ENCODE measurements around the gene MNT. TPM values are rescaled to one million over a fixed set of nuclear protein-coding genes. Genes with fewer than 3 reads are reported as not detected.
A peak's percentile ranks its signal among the peaks of the same experiment; 100 is the strongest.

MNT gene
- total RNA-seq, 1 experiment from 2014 or later, result 32.1 TPM

DNA sequence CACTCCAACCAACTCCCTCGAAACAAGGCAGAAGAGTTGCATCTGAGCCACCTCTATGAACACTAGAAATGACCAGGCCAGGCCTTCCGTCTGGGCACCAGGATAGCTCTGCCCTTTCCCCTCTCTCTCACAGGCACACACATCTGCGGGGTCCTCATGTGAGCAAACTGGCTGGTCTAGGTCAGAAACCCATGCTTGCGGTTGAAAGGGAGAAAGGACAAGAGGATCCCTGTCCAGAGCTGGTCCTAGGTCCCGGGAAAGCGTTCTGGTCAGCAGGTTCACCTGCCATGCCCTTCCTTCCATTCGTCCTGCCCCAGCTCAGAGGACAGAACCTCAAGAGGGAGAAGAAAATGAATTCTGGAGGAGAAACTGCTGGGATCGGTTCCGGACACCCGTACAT, 2.7 kb downstream of the MNT start:
- H3K36me3 ChIP-seq (ENCODE audit: insufficient read depth, low read length, poor library complexity, severe bottlenecking), result no peaks in the 10 kb centered on the region
- peak overlapping the region; percentile 99 for H3K27ac ChIP-seq (ENCODE audit: low read depth, low read length, poor library complexity, severe bottlenecking)
- POLR2A ChIA-PET (ENCODE audit: low non-redundant PET), result no interaction called here
- CTCF ChIA-PET, result no interaction called here
- no peak for DNase-seq (ENCODE audit: low spot score)
- TF ChIP-seq, protein P1, sequence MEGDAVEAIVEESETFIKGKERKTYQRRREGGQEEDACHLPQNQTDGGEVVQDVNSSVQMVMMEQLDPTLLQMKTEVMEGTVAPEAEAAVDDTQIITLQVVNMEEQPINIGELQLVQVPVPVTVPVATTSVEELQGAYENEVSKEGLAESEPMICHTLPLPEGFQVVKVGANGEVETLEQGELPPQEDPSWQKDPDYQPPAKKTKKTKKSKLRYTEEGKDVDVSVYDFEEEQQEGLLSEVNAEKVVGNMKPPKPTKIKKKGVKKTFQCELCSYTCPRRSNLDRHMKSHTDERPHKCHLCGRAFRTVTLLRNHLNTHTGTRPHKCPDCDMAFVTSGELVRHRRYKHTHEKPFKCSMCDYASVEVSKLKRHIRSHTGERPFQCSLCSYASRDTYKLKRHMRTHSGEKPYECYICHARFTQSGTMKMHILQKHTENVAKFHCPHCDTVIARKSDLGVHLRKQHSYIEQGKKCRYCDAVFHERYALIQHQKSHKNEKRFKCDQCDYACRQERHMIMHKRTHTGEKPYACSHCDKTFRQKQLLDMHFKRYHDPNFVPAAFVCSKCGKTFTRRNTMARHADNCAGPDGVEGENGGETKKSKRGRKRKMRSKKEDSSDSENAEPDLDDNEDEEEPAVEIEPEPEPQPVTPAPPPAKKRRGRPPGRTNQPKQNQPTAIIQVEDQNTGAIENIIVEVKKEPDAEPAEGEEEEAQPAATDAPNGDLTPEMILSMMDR (conservative IDR thresholded peaks at IDR 0.05; ENCODE audit: low read depth, low read length), result no peak
- TF ChIP-seq EZH2 (IDR thresholded peaks at IDR 0.05; ENCODE audit: borderline replicate concordance, low read depth, low read length, poor library complexity, severe bottlenecking), result no peak
- no peaks in the 10 kb centered on the region for H3K27me3 ChIP-seq (replicated peaks; ENCODE audit: insufficient read depth, low read depth, low read length, poor library complexity)
- intact Hi-C loops (cut with micrococcal nuclease; ENCODE audit: unreplicated experiment), result loop anchor here (5.0 kb wide), 1 partner anchor 194 kb away; the partner anchor contains the start of gene PAFAH1B1
- H3K9me3 ChIP-seq (ENCODE audit: low read depth, low read length, poor library complexity, severe bottlenecking), result no peaks in the 10 kb centered on the region
- H3K4me1 ChIP-seq (ENCODE audit: insufficient read depth, low read length, poor library complexity, severe bottlenecking), result peaks cover 65% of the 10 kb centered on the region
- H3K4me3 ChIP-seq (ENCODE audit: low read depth, low read length, poor library complexity, severe bottlenecking), result peak overlapping the region; percentile 96
- BruUV-seq (replicated peaks), result no TSS peak

DNA sequence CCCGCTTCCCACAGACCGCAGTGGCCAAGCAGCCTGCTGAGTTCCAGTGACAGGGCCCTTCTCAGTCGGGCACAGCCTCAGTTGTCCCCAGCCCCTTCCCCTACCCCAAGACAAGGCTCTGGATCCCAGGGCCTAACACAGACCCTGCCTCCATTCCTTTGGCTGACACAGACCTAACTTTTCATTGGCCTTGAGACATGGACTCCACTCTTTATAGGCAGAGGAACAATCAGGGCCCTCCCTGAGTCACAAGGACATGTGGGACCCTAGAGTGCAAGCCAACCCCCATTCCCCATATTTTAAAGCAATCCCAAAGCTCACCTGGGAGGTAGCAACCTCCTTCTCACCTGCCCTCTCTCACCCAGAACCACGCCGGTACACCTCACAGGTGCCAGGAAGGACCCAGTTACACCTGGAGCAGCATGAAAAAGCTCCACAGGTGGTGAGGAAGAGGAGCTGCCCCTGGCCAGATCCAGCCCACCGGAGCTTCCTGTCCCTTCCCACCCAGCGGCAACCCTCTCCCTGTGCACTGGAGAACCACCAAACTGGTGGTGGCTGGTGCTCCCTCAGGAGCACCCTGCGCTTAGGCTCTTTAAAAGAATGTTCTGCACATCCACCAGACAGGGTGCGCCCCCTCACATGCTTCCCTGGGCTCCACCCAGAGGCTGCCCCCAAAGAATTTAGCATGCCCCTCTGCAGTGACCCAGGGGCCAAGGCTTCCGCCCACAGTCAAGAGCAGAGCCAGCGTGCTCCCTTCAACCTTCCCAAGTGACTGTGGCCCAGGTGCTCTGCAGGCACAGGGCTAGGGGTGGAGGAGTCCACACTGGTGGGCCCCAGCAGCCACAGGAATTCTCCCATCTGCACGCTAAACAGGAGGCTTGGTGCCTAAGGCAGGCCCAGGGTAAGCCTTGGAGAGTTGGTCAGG, 3.4 kb downstream of the MNT start:
- POLR2A ChIA-PET (ENCODE audit: low non-redundant PET), result no interaction called here
- Histone ChIP-seq H3K27ac (ENCODE audit: low read depth, low read length, poor library complexity, severe bottlenecking) (peak overlapping the region; percentile 99), H3K36me3 (ENCODE audit: insufficient read depth, low read length, poor library complexity, severe bottlenecking) (no peaks in the 10 kb centered on the region), H3K9me3 (ENCODE audit: low read depth, low read length, poor library complexity, severe bottlenecking) (no peaks in the 10 kb centered on the region), H3K4me3 (ENCODE audit: low read depth, low read length, poor library complexity, severe bottlenecking) (peak overlapping the region; percentile 30), H3K4me1 (ENCODE audit: insufficient read depth, low read length, poor library complexity, severe bottlenecking) (peaks cover 59% of the 10 kb centered on the region), H3K27me3 (replicated peaks; ENCODE audit: insufficient read depth, low read depth, low read length, poor library complexity) (no peaks in the 10 kb centered on the region)
- TF ChIP-seq EZH2 (IDR thresholded peaks at IDR 0.05; ENCODE audit: borderline replicate concordance, low read depth, low read length, poor library complexity, severe bottlenecking), result no peak
- TF ChIP-seq, protein P1 (conservative IDR thresholded peaks at IDR 0.05; ENCODE audit: low read depth, low read length), result no peak
- CTCF ChIA-PET, result no interaction called here
- no TSS peak for BruUV-seq (replicated peaks)
- no peak for DNase-seq (ENCODE audit: low spot score)
- intact Hi-C loops (cut with micrococcal nuclease; ENCODE audit: unreplicated experiment), result loop anchor here (5.0 kb wide), 1 partner anchor 195 kb away; the partner anchor contains the start of gene PAFAH1B1

DNA sequence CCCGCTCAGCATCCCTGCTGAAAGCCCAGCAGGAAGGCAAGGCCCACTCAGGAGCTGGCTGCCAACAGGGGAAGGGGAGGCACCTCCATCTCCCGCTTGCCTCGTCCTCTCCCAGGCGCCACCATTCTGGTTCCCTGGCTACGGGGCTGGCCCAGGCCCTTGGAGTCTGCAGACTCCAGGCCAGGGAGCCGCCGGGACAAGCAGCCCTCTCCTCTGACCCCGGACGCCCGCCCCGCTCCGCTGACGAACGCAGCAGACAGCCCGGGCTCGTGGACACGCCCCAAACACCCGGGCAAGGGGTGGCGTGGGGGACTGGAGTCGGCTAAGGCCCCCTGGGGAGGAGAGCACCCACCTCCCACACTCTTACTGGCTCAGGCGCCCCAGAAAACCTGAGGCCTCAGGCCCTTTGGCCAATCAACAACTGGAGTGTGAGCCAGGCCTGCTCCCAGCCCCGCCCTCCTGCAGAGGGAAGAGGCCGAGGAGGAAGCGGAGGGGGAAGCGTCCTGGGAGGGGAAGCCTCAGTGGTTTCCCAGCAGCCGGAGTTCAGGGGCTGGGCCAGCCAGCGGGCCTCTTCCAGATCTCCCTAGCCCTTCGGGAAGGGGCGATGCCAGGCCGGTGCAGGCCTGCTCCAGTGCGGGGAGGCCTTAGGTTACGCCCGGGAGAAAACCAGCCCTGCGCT, 4.2 kb downstream of the MNT start:
- H3K9me3 ChIP-seq (ENCODE audit: low read depth, low read length, poor library complexity, severe bottlenecking), result no peaks in the 10 kb centered on the region
- ChIA-PET POLR2A (ENCODE audit: low non-redundant PET) (no interaction called here), CTCF (no interaction called here)
- H3K4me1 ChIP-seq (ENCODE audit: insufficient read depth, low read length, poor library complexity, severe bottlenecking), result peaks cover 62% of the 10 kb centered on the region
- no peaks in the 10 kb centered on the region for H3K36me3 ChIP-seq (ENCODE audit: insufficient read depth, low read length, poor library complexity, severe bottlenecking)
- H3K4me3 ChIP-seq (ENCODE audit: low read depth, low read length, poor library complexity, severe bottlenecking), result peak overlapping the region; percentile 30
- TF ChIP-seq, protein P1 (conservative IDR thresholded peaks at IDR 0.05; ENCODE audit: low read depth, low read length), result no peak
- TF ChIP-seq EZH2 (IDR thresholded peaks at IDR 0.05; ENCODE audit: borderline replicate concordance, low read depth, low read length, poor library complexity, severe bottlenecking), result no peak
- intact Hi-C loops (cut with micrococcal nuclease; ENCODE audit: unreplicated experiment), result loop anchor here (5.0 kb wide), 1 partner anchor 196 kb away; the partner anchor contains the start of gene PAFAH1B1
- peak overlapping the region; percentile 99 for H3K27ac ChIP-seq (ENCODE audit: low read depth, low read length, poor library complexity, severe bottlenecking)
- BruUV-seq (replicated peaks), result no TSS peak
- H3K27me3 ChIP-seq (replicated peaks; ENCODE audit: insufficient read depth, low read depth, low read length, poor library complexity), result no peaks in the 10 kb centered on the region
- peak; percentile 95 for DNase-seq (ENCODE audit: low spot score)

Measured in A673 (cell line).